GM18511 (cell line): ENCODE data around the gene TBC1D17.

Experiments
- ATAC-seq: cut with Tn5 transposase; IDR thresholded peaks from one replicate; pipeline ENCODE4 v1.9.1; 2021; ENCODE audit warnings: mild to moderate bottlenecking, moderate library complexity; ENCODE audit not compliant: unreplicated experiment

TBC1D17 gene

DNA sequence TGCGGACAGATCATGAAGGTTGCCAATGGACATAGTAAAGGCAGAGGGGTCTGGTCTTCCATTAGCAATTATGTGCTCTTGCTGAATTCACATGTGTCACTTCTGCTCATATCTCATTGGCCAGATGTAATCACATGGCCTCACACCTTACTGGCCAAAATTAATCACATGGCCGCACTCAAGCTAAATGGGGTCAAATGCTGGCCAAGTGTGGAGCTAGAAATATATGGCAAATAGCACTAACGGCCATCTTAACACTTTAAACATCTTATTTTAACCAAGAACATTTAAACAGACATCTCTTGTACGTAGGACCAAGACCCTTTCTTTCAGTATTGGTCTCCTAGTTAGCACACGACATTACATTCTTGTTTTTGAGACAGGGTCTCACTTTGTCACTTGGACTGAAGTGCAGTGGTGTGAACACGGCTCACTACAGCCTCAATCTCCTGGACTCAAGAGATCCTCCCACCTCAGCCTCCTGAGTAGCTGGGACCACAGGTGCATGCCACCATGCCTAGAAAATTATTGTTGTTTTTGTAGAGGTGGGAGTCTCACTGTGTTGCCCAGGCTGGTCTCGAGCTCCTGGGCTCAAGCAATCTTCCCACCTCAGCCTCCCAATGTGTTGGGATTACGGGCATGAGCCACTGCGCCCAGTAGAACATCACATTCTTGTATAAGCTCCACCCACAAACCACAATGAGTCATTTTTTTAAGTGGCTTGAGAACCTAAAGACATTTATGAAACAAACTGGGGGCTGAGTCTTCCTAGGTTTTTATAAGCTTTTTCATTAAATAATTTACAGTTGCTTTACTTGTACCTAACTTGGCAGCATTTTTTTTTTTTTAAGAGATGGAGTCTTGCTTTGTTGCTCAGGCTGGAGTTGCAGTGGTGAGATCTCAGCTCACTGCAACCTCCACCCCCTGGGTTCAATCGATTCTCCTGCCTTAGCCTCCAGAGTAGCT, 29.5 kb upstream of the TBC1D17 start:
- no peak for ATAC-seq

DNA sequence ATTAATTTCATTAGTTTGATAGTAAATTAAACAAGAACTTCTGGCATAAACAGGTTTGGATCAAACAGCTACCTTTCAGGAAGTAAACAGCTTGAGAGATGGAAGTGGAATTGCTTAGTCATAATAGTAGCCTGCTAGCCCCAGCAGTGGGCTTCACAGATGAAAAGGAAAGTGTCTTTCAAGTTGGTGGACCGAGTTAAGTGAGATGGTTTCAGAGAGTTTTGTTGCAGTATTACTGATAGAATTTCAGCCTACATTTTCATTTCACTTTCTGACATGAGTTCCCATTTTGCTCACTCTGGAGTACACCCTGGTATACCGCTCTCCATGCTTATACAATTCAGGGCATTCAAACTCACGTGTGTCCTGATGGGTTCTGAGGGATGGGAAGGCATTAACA, 28.6 kb upstream of the TBC1D17 start:
- ATAC-seq: no peak

DNA sequence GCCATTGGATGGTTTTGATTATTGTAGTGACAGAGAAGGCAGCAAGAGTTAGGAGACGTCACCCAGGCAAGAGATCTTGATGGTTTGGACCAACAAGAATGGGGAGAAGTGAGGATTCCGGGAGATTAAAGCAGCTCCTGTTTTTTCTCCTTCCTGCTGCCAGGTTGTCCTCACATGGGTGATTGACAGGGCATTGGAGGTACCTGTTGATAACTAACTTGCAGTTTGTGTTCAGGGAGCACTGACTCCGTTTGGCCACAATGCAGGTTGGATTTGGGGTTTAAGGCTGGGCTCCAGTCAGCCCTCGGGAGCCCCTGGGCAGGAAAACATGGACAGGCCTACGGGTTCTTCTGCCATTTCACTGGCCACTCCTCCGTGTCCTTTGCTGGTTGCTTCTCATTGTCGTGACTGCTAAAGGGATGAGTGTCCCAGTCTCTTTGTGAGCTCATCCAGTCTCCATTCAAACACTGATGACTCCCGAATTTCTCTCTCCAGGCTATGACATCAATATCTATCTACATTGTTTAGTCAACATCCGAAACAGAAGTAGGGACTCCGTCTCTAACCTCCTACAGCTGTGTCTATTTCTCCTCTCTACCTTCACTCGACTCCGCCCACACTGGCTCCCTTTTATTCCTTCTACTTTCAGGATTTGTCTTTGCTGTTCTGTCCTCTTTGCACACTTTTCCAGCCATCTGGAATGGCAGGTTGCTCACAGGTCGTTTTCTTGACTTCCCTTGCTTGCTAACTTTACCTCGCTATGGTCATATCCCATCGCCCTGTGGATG, 27.9 kb upstream of the TBC1D17 start:
- no peak for ATAC-seq

DNA sequence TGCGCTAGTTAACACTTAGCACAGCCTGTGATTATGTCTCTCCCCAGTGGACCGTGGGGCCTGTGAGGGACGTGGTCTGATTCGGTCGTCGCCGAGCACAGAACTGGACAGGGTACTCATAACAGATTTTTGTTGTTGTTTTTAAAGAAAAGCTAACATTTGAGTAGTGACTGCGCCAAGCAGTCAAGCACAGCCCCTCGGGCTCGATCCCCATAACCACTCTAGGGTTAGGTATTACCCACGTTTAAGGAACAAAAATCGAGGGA, 27.3 kb upstream of the TBC1D17 start:
- ATAC-seq: no peak

DNA sequence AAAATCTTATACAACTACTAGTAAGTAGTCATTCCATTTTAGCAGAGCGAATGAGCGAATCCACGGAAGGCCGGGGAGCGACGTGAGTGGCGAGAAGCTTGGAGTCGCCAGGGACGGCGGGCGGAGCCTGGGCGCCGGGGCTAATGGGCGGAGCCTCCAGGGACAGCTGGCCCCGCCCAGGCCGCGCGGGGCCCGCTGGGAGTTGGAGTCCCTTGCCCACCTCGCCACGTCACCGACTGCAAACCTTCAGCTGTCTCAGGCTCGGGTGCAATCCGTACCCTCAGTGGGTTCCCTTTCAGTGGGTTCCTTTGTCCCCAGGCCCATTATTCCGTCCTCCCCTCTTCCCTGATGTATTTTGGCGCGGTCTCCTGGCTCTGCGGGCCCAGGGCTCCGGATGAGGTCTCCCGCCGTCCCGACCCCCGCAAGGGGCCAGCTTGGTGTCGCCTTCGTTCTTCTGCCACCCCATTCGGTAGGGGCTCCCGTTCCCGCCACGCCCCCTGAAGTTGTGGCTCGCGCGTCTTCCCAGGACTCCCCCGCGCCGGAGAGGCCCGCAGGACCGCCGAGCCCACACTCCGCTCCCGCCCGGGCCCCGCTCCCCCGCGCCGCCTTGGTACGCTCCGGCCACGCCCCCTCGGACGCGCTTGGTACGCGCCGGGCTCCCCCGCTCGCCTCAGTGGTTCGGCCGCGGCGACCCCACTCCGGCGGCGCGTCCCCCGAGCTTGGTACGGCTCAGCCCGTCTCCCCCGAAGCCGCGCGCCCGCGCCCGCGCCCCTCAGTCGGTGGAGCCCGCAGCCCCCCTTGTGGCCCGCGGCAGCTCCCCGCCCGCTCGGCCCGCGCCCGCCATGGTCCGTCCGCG, 26.8 kb upstream of the TBC1D17 start, which contains the start of gene PTOV1:
PTOV1 (plus strand) TSS at position 673 of the 856 bp plus-strand sequence.
- peak; percentile 80 for ATAC-seq

DNA sequence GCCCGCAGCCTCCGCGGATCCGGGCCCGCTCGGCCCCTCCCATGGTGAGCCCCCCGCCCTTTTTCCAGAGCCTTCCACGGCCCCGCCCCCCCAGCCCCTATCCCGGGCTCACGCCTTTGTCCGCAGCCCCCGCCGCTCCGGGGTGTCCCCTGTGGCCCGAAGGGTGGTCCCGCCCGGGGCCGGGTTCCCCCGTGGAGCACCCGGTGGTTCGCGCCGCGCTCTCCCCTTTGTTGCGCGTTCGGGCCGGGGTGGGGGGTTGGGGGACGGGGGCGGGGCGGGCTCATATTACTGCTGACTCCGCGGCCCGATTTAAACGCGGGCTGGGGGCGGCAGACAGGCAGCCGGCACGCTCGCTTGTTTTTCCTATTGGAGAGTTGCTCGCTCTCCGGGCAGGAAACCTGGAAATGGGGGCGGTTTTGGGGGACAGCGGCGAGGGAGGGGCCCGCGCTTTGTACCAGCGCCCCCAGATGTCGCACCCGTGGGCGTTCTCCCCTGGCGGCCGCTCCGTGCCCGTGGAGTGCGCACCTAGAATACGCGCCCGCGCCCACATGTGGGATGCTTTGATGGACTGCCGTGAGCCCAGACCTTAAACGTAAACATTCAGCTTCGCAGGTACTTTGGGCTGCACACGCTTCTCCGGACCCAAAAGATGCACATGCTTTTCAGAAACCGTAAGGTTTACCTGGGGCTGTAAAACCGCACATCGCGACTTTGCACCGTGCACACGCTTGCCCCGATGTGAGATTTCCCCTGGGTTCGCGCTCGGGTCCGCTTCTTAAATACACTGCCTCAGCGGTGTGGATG, 25.8 kb upstream of the TBC1D17 start:
- ATAC-seq: no peak

DNA sequence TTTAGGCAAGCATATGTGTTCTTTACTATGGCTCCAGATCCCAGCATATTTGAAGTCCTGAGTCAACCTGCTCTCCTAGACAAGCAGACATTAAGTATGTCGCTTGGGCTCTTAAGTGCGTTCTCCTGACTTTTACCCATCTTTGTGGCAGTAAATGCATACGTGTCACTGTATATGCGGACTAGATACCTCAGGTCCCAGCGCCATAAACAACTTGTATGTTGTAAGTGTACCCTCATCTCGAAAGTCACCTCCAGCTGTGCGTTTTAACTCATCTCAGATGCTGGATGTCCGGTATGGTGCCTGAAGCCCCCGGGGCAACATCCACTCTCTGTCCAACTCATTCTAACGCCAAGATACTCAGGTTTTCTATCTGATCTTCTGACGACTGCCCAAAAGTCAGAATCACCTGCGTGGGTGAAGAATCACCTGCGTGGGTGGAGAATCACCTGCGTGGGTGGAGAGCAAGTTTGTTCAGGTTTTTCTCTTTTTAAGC, 24.8 kb upstream of the TBC1D17 start:
- ATAC-seq: no peak

DNA sequence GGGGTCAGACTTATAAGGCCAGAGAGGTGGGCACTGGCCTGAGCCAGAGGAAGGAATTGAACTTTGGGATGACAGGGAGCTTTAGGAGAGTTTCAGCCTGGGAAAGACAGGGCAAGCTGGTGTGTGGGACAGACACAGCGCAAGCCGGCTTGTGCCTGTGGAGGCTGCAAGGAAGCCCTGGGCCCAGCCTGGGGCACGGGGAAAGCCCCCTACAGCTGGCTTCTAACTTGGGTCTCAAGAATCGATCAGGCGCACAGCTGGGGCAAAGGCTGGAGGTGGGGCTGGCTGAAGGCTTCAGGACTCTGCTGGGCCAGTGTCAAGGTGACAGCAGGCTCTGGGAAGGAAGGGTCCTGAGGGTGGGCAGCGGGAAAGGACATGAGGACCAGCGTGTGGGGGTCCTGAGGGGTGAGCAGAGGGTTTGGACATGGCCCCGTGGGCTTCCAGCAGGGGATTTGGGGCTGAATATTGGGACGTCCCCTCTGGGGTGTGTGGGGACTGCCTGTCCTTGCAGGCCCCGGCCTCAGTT, 23.6 kb upstream of the TBC1D17 start:
- no peak for ATAC-seq

DNA sequence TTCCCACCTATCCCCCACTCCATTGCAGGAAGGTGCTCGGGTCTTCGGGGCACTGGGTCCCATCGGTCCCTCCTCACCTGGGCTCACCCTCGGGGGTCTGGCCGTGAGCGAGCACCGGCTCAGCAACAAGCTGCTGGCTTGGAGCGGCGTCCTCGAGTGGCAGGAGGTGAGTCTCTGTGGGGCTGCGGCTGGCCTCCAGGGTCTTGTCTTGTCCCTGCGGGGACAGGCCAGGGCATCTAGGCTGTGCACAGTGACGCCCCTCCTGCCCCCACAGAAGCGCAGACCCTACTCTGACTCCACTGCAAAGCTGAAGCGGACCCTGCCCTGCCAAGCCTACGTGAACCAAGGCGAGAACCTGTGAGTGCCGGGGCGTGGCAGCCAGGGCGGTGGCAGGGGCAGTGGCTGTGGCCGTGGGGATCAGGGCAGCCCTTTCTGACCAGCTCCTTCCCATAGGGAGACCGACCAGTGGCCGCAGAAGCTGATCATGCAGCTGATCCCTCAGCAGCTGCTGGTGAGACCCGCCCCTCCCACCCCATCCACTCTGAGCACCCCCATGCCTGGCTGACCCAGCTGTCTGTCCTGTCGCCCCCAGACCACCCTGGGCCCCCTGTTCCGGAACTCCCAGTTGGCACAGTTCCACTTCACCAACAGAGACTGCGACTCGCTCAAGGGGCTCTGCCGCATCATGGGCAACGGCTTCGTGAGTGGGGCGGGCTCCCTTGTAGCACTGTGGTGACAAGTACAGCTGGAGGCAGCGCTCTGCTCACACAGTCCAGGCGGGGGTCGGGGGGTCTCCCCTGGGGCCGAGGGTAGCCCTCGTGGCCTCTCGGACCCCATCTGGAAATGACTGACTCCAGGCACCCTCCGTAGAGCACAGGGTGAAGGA, 22.9 kb upstream of the TBC1D17 start:
- no peak for ATAC-seq

DNA sequence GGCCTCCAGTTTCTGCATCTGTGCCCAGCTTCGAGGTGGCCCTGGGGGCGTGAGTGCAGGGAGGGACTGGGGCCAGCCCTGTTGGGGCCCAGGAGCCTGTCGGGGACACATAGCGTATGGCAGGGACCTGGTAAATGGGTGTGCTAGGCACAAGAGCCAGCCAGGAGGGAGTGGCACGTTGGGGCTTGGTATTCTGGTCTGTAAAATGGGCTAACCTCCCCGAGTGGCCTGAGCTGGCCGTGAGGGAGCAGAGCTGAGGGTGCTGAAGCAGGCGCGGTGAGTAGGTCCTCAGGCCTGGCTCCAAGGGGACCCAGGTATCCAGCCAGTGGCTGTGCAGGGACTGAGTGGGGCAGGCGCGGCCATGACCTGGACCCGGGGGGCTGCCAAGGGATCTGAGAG, 22.2 kb upstream of the TBC1D17 start:
- no peak for ATAC-seq

DNA sequence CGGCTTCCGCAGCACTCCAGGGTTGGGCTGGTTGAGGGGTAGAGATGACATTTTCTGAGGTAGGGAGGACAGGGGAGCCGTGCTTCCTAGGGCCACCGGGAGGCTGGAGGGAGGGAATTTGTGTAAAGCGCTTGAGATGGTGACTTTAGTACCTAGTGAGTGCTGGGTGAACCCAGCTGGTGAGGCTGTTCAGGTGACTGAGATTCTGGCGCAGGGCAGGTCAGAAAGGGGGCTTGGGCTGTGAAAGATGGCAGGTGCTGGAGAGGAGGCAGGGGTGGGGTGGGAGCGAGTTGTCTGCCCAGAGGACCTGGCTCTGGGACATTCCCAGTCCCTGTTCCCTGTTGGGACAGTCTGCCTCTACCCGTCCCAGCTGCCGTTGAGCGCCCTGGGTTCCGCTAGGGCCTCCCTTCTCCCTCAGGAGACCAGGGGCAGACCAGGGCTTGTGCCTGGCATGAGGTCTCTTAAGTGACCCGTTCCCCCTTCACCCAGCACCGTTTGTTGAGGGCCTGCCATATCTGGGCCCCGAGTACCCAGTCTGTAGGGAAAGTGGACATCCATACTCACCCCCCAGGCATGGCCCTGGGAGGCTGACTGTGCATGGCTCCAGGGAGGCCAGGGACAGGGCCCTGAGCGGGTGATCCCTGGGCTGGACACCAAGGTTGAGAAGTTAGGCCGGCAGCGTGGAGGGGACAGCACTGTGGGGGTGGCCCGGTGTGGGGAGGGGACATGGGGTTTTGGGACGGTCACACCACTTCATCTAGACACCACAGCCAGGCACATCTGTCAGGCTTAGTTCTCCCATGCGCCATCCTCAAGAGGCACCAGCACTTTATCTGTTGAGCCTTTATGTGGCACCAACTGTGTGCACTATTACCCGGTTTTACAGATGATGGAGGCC, 21.6 kb upstream of the TBC1D17 start:
- no peak for ATAC-seq

DNA sequence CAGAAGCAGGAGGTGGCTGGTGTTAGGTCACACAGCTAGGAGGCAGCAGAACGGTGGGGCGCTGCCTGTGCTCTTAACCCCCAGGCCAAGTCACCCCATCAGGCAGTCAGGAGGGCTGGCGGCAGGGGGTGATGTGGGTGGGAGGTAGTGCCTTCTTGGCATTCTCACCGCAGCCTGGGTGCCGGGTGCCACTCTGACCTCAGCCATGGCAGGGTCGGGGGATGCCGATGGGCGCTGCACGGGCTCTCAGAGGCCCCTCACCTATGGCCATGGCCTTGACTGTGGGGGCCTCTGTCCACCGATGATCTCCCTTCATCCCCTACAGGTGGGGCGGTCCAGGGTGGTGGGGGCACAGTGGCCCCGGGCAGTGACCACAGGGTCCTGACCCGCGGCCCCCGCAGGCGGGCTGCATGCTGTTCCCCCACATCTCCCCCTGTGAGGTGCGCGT, 20.9 kb upstream of the TBC1D17 start:
- ATAC-seq: no peak

DNA sequence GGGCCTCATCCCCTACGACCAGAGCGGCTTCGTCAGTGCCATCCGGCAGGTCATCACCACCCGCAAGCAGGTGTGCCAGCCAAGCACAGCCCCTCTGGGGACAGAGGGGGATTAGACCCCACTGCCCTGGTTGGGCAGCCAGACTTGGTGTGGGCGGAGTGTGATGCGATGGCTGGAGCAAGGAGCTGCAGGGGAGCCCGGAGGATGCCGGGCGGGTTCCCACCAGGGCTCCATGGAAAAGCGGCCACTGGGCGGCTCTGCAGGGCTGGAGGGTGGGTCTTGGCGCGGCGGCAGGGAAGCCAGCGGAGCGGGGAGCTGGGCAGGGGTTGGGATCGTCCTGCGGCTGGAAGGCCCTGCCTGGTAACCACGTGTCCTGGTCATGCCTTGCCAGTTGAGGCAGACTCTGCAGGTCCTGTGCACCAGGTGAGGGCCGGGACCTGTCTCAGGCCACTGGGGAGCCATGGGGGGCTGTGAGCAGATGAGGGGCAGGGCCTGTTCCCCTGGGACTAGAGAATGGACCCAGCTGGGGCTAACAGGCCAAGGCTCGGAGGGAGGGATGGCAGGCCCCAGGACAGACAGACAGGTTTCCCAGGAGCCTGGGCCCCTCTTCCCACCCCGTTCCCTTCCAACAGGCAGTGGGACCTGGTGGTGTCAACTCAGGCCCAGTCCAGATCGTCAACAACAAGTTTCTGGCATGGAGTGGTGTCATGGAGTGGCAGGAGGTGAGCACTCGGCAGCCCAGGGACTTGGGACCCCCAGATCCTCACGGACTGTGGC, 20.3 kb upstream of the TBC1D17 start:
- ATAC-seq: no peak

DNA sequence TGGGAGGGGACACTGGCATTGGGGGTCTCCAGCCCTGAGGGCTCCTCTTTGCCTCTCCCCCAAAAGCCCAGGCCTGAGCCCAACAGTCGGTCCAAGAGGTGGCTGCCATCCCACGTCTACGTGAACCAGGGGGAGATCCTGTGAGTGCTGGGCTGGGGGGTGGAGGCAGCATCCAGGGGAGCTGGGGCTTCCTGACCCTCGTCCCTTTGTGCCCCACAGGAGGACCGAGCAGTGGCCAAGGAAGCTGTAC, 19.7 kb upstream of the TBC1D17 start:
- ATAC-seq: no peak

DNA sequence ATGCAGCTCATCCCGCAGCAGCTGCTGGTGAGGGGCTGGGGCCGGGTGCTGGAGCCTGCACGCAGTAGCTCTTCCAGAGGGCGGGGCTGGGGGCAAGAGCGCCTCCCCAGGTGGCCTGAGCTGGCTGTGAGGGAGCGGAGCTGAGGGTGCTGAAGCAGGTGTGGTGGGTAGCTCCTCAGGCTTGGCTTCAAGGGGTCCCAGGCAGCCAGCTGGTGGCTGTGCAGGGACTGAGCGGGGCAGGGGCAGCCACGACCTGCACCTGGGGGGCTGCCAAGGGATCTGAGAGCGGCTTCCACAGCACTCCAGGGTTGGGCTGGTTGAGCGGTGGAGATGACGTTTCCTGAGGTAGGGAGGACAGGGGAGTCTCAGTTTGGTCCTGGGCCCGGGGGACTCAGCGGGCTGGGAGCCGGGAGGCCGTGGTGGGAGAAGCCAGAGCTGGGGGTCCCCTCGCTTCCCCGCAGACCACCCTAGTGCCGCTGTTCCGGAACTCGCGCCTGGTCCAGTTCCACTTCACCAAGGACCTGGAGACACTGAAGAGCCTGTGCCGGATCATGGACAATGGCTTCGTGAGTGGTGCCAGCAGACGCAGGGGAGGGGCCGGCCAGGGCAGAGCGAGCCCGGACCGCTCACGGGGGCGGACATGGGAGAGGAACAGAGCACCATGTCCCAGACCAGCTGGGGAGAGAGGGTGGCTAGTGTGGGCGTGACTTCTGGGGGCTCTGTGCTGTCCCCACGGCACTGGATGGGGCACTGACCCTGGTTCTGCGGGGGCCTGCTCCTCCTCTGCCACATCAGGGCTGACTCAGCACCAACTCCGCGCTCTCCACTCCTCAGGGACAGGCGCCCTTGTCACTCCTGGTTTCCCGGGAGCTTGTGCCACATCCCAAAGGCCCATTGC, 19.2 kb upstream of the TBC1D17 start:
- ATAC-seq: no peak

DNA sequence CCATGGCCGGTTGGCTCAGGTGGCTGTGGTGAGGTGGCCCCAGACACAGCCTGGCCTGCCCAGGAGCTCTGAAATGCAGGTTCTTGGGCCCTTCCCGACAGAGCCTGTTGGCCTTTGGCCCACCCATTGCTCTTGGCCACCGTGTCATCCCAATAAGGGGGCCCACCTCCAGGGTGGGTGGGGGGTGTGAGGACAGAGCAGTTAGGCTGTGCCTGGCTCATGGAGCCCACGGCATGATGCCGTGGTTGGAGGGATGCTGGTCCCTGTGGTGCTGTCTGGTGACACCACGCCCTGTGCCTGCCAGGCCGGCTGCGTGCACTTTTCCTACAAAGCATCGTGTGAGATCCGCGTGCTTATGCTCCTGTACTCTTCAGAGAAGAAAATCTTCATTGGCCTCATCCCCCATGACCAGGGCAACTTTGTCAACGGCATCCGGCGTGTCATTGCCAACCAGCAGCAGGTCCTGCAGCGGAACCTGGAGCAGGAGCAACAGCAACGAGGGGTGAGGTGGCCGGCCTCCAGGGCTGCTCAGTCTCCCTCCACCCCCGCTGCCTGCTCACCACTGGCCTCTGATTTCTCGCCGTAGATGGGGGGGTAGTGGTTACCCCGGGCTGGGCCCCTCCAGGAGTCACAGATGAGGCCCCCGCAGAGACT, 17.7 kb upstream of the TBC1D17 start:
- no peak for ATAC-seq
